ENCODE results near the gene APOBEC3F.

- TF ChIP-seq CTCF (IDR thresholded peaks at IDR 0.05; ENCODE audit: low read length) (no peak), EZH2 (IDR thresholded peaks at IDR 0.05; ENCODE audit: borderline replicate concordance, low read length) (no peak)
These were observed 56.7 kb downstream of the APOBEC3F start, which contains the start of gene APOBEC3H for GRCh38 chr22:39097098-39098020.
